Measurements from ENCODE around the gene LPAR3.
"Not testable (repeated sequence)": the region's sequence is repeated elsewhere in the genome, so short reads cannot be mapped to it uniquely, and the experiment has no call there.

The LPAR3 gene

GRCh38 chr1:84892705-84893618 lies at the start of gene LPAR3:
Gene LPAR3, minus strand, starts transcription at chr1:84893206. Its CDS starts 27,086 bp downstream, at chr1:84866120.
- DNase-seq = no peak

GRCh38 chr1:84941843-84942242 lies 48.8 kb upstream of the LPAR3 start:
- no peak for DNase-seq

GRCh38 chr1:84940481-84940880 lies 47.5 kb upstream of the LPAR3 start:
- DNase-seq = no peak

GRCh38 chr1:84939761-84940160 lies 46.8 kb upstream of the LPAR3 start:
- DNase-seq = no peak

GRCh38 chr1:84939151-84939550 lies 46.1 kb upstream of the LPAR3 start:
- no peak for DNase-seq

GRCh38 chr1:84936116-84936810 lies 43.3 kb upstream of the LPAR3 start:
- DNase-seq = peak; percentile 11

- DNase-seq = no peak
Measured at GRCh38 chr1:84933011-84933611, 40.1 kb upstream of the LPAR3 start.

- no peak for DNase-seq
Measured at GRCh38 chr1:84930831-84931230, 37.8 kb upstream of the LPAR3 start.

GRCh38 chr1:84930329-84930728 lies 37.3 kb upstream of the LPAR3 start:
- DNase-seq = no peak

- no peak for DNase-seq
Measured at GRCh38 chr1:84929581-84929980, 36.6 kb upstream of the LPAR3 start.

- no peak for DNase-seq
Measured at GRCh38 chr1:84928979-84929378, 36.0 kb upstream of the LPAR3 start.

GRCh38 chr1:84923317-84923716 lies 30.3 kb upstream of the LPAR3 start:
- DNase-seq = no peak

- DNase-seq = no peak
Measured at GRCh38 chr1:84920159-84920558, 27.2 kb upstream of the LPAR3 start.

GRCh38 chr1:84919461-84919970 lies 26.5 kb upstream of the LPAR3 start:
- DNase-seq = no peak

- DNase-seq = no peak
Measured at GRCh38 chr1:84918726-84919336, 25.8 kb upstream of the LPAR3 start.

- DNase-seq = no peak
Measured at GRCh38 chr1:84916897-84917296, 23.9 kb upstream of the LPAR3 start.

GRCh38 chr1:84913555-84913892 lies 20.5 kb upstream of the LPAR3 start:
- no peak for DNase-seq

GRCh38 chr1:84912726-84913554 lies 19.9 kb upstream of the LPAR3 start:
- DNase-seq = no peak

GRCh38 chr1:84908746-84909464 lies 15.9 kb upstream of the LPAR3 start:
- DNase-seq = not testable (repeated sequence)

GRCh38 chr1:84907095-84907827 lies 14.3 kb upstream of the LPAR3 start:
- DNase-seq = no peak

GRCh38 chr1:84902727-84903126 lies 9.7 kb upstream of the LPAR3 start:
- DNase-seq = not testable (repeated sequence)

Measured in NK-92 treated with Interleukin-12 subunit alpha and Interleukin-12 subunit beta, amount 100 ng/mL, for 24 hours (cell line).